HUES64 (cell line): ENCODE data around the gene ZNF248.
"Not testable (repeated sequence)": the region's sequence is repeated elsewhere in the genome, so short reads cannot be mapped to it uniquely, and the experiment has no call there.

ENCODE experiments used
- H3K27ac ChIP-seq: 2 replicates; pipeline ENCODE4 v1.7.0; 2013; ENCODE audit warnings: low read depth, low read length, inconsistent platforms
- H3K27me3 ChIP-seq: 2 replicates; pipeline ENCODE4 v1.6.1; 2013; ENCODE audit warnings: mild to moderate bottlenecking, low read length; ENCODE audit not compliant: insufficient read depth
- H3K36me3 ChIP-seq: 2 replicates; pipeline ENCODE4 v1.6.1; 2013; ENCODE audit warnings: mild to moderate bottlenecking, low read length; ENCODE audit not compliant: insufficient read depth
- H3K4me1 ChIP-seq: 2 replicates; pipeline ENCODE4 v1.6.1; 2013; ENCODE audit warnings: mild to moderate bottlenecking, low read length, moderate library complexity; ENCODE audit not compliant: insufficient read depth
- H3K4me3 ChIP-seq: 2 replicates; pipeline ENCODE4 v1.5.1; 2013; ENCODE audit warnings: mild to moderate bottlenecking, low read length, moderate library complexity
- H3K9ac ChIP-seq: 2 replicates; pipeline ENCODE4 v1.6.1; 2013; ENCODE audit warnings: mild to moderate bottlenecking, low read depth, low read length
- H3K9me3 ChIP-seq: 2 replicates; pipeline ENCODE4 v1.6.1; 2013; ENCODE audit warnings: low read depth, low read length; ENCODE audit not compliant: insufficient read depth
- WGBS: fragments of 150-250, 120-280 bp; methylation state at CpG from one replicate; pipeline ENCODE4 v1.1.7; 2013; ENCODE audit warnings: missing lambda C conversion rate; 5-methylcytosine and 5-hydroxymethylcytosine counted together

ZNF248 gene

GRCh38 chr10:37741831-37742230 lies 115.6 kb downstream of the ZNF248 start:
- Histone ChIP-seq H3K9me3 (peaks cover 84% of the 10 kb centered on the region), H3K27me3 (no peaks in the 10 kb centered on the region), H3K4me1 (no peaks in the 10 kb centered on the region), H3K36me3 (no peaks in the 10 kb centered on the region), H3K4me3 (no peak overlapping the region), H3K9ac (no peak overlapping the region), H3K27ac (no peak overlapping the region)
- WGBS = 98% methylated on average over 4 of the region's 5 CpGs

- no peak overlapping the region for H3K9ac ChIP-seq
- H3K9me3 ChIP-seq = peaks cover 82% of the 10 kb centered on the region
- H3K4me1 ChIP-seq = no peaks in the 10 kb centered on the region
- WGBS = 73% methylated on average over 3 of the region's 3 CpGs
- no peak overlapping the region for H3K27ac ChIP-seq
- H3K27me3 ChIP-seq = no peaks in the 10 kb centered on the region
- H3K36me3 ChIP-seq = no peaks in the 10 kb centered on the region
- no peak overlapping the region for H3K4me3 ChIP-seq
Measured at GRCh38 chr10:37739181-37739580, 118.2 kb downstream of the ZNF248 start.

- not testable (repeated sequence) for H3K27ac ChIP-seq, H3K4me1 ChIP-seq, H3K4me3 ChIP-seq, H3K9ac ChIP-seq, H3K27me3 ChIP-seq, H3K36me3 ChIP-seq
- WGBS = 90% methylated on average over 16 of the region's 16 CpGs
- H3K9me3 ChIP-seq = peaks cover 82% of the 10 kb centered on the region
Measured at GRCh38 chr10:37738241-37738640, 119.2 kb downstream of the ZNF248 start.

GRCh38 chr10:37737336-37737735 lies 120.1 kb downstream of the ZNF248 start:
- 83% methylated on average over 15 of the region's 15 CpGs for WGBS
- Histone ChIP-seq H3K4me1 (no peaks in the 10 kb centered on the region), H3K9ac (no peak overlapping the region), H3K4me3 (no peak overlapping the region), H3K27me3 (no peaks in the 10 kb centered on the region), H3K9me3 (peaks cover 86% of the 10 kb centered on the region), H3K36me3 (no peaks in the 10 kb centered on the region), H3K27ac (no peak overlapping the region)

GRCh38 chr10:37736120-37736519 lies 121.3 kb downstream of the ZNF248 start:
- Histone ChIP-seq H3K9me3 (peaks cover 84% of the 10 kb centered on the region), H3K36me3 (no peaks in the 10 kb centered on the region), H3K9ac (no peak overlapping the region), H3K27ac (no peak overlapping the region), H3K4me3 (no peak overlapping the region), H3K27me3 (no peaks in the 10 kb centered on the region), H3K4me1 (no peaks in the 10 kb centered on the region)
- WGBS = 68% methylated on average over 1 of the region's 1 CpG

GRCh38 chr10:37734971-37735370 lies 122.4 kb downstream of the ZNF248 start:
- Histone ChIP-seq H3K4me1 (no peaks in the 10 kb centered on the region), H3K27ac (no peak overlapping the region), H3K4me3 (no peak overlapping the region), H3K36me3 (no peaks in the 10 kb centered on the region), H3K27me3 (no peaks in the 10 kb centered on the region), H3K9ac (no peak overlapping the region), H3K9me3 (peaks cover 85% of the 10 kb centered on the region)
- 85% methylated on average over 2 of the region's 2 CpGs for WGBS
